CD14-positive monocyte (primary cell): ENCODE measurements around the gene KDM3B. TPM values are rescaled to one million over a fixed set of nuclear protein-coding genes. Genes with fewer than 3 reads are reported as not detected.

Experiments
- DNase-seq, 3 donors: peaks; one replicate each; pipeline ENCODE4 v3.0.0-alpha.2; 2011 to 2022
- H2AFZ ChIP-seq: 2 replicates; pipeline ENCODE4 v1.6.0; 2012; ENCODE audit warnings: mild to moderate bottlenecking, low read depth, low read length, inconsistent platforms; ENCODE audit not compliant: insufficient read depth, poor library complexity, severe bottlenecking
- H3K27ac ChIP-seq, 2 donors: 1 replicate in 1 of 2; 2 replicates in 1 of 2; pipeline ENCODE4 v1.5.1; 2012 to 2013; ENCODE audit warnings: low read length in 2 of 2, control low read depth in 1 of 2, inconsistent platforms in 1 of 2, low read depth in 1 of 2, mild to moderate bottlenecking in 1 of 2
- H3K27me3 ChIP-seq, 2 donors: one replicate each; pipeline versions ENCODE4 v1.6.0 to v1.6.1; 2011 to 2013; ENCODE audit warnings: low read length in 2 of 2; ENCODE audit not compliant: control insufficient read depth in 2 of 2, insufficient read depth in 2 of 2
- H3K36me3 ChIP-seq, 2 donors: replicated peaks in 1 of 2; 1 replicate in 1 of 2; 2 replicates in 1 of 2; pipeline versions ENCODE4 v1.5.1 to v1.6.1; 2012 to 2013; ENCODE audit warnings: low read length in 2 of 2, control low read depth in 1 of 2, inconsistent platforms in 1 of 2, mild to moderate bottlenecking in 1 of 2; ENCODE audit not compliant: insufficient read depth in 2 of 2, control insufficient read depth in 1 of 2
- H3K4me1 ChIP-seq, 2 donors: 1 replicate in 1 of 2; 2 replicates in 1 of 2; pipeline versions ENCODE4 v1.5.1 to v1.6.1; 2012 to 2013; ENCODE audit warnings: low read length in 2 of 2, control low read depth in 1 of 2, inconsistent platforms in 1 of 2, mild to moderate bottlenecking in 1 of 2, moderate library complexity in 1 of 2; ENCODE audit not compliant: insufficient read depth in 2 of 2, control insufficient read depth in 1 of 2
- H3K4me2 ChIP-seq: replicated peaks from 2 replicates; pipeline ENCODE3; 2012; ENCODE audit warnings: low read length, moderate library complexity, mild to moderate bottlenecking; ENCODE audit not compliant: poor library complexity, severe bottlenecking; ENCODE audit errors: extremely low read depth
- H3K4me3 ChIP-seq, 3 experiments: fragments of 200-600 bp in 1 of 3; sonication (generic) in 1 of 3; replicated peaks in 1 of 3; 1 replicate in 2 of 3; 2 replicates in 1 of 3; pipeline ENCODE4 v1.5.1; 2011 to 2013; ENCODE audit warnings: low read length in 3 of 3, mild to moderate bottlenecking in 3 of 3, control low read depth in 2 of 3, low read depth in 2 of 3, inconsistent platforms in 1 of 3, moderate library complexity in 1 of 3
- H3K79me2 ChIP-seq: 2 replicates; pipeline ENCODE4 v1.6.0; 2012; ENCODE audit warnings: mild to moderate bottlenecking, control low read depth, inconsistent platforms, low read length, moderate library complexity; ENCODE audit not compliant: insufficient read depth
- H3K9ac ChIP-seq: 2 replicates; pipeline ENCODE4 v1.6.0; 2017; ENCODE audit warnings: low read length, mild to moderate bottlenecking; ENCODE audit not compliant: insufficient read depth, poor library complexity, severe bottlenecking
- H3K9me3 ChIP-seq, 2 donors: replicated peaks in 1 of 2; 1 replicate in 1 of 2; 2 replicates in 1 of 2; pipeline versions ENCODE4 v1.5.1 to v1.6.1; 2012 to 2013; ENCODE audit warnings: low read length in 2 of 2, control low read depth in 1 of 2; ENCODE audit not compliant: control insufficient read depth in 1 of 2, insufficient read depth in 1 of 2
- H4K20me1 ChIP-seq: 2 replicates; pipeline ENCODE4 v1.6.0; 2012; ENCODE audit warnings: mild to moderate bottlenecking, low read length, control low read depth, moderate library complexity; ENCODE audit not compliant: insufficient read depth
- H3K27ac Mint-ChIP-seq, 7 donors: one replicate each; pipeline ENCODE4 v1.8.0; 2020; ENCODE audit warnings: mild to moderate bottlenecking in 7 of 7, mixed read lengths in 7 of 7, moderate library complexity in 6 of 7, inconsistent platforms in 2 of 7
- H3K27me3 Mint-ChIP-seq, 3 donors: one replicate each; pipeline ENCODE4 v1.8.0; 2021 to 2022; ENCODE audit warnings: low read depth in 3 of 3, mild to moderate bottlenecking in 3 of 3, mixed read lengths in 3 of 3, moderate library complexity in 3 of 3, inconsistent platforms in 1 of 3
- H3K36me3 Mint-ChIP-seq, 2 donors: one replicate each; pipeline ENCODE4 v1.8.0; 2020; ENCODE audit warnings: mixed read lengths in 2 of 2, inconsistent platforms in 1 of 2, mild to moderate bottlenecking in 1 of 2
- H3K4me1 Mint-ChIP-seq: one replicate; pipeline ENCODE4 v1.8.0; 2020; ENCODE audit warnings: mild to moderate bottlenecking, mixed read lengths
- H3K4me3 Mint-ChIP-seq, 2 donors: one replicate each; pipeline ENCODE4 v1.8.0; 2020; ENCODE audit warnings: mild to moderate bottlenecking in 2 of 2, mixed read lengths in 2 of 2, moderate library complexity in 1 of 2
- H3K9me3 Mint-ChIP-seq, 7 donors: one replicate each; pipeline ENCODE4 v1.8.0; 2020 to 2022; ENCODE audit warnings: mixed read lengths in 7 of 7, mild to moderate bottlenecking in 6 of 7, moderate library complexity in 6 of 7, inconsistent platforms in 2 of 7
- WGBS: methylation state at CpG from one replicate; pipeline ENCODE4 v1.1.5; 2013; ENCODE audit warnings: missing lambda C conversion rate; ENCODE audit not compliant: insufficient coverage; 5-methylcytosine and 5-hydroxymethylcytosine counted together
- intact Hi-C, 2 donors: fragments of 100-400 bp; cut with micrococcal nuclease; formaldehyde crosslinking; loops; one replicate each; pipeline versions ENCODE4 v1.15.0 to v1.15.1; 2023
- polyA plus RNA-seq, 3 donors: library from polyadenylated mRNA; depleted of rRNA in 1 of 3; unstranded in 2 of 3; stranded (reverse) in 1 of 3; fragments of 300-500 nt in 2 of 3; fragments of >200 nt in 1 of 3; fragmentation: Illumina TruSeq in 2 of 3; gene quantifications; 1 replicate in 2 of 3; 2 replicates in 1 of 3; pipeline ENCODE4 v1.2.3, GENCODE V29; 2012 to 2021
- TF ChIP-seq, protein P1 (sequence below): fragments of 200-600 bp; IDR thresholded peaks from one replicate; pipeline ENCODE4 v1.8.0; 2022; ENCODE audit warnings: antibody characterized with exemption, mild to moderate bottlenecking

The KDM3B gene
- polyA plus RNA-seq, 3 donors = 11.7 to 52.1 (median 17.4) TPM

- Mint-ChIP-seq H3K4me1 (peaks cover 27% of the 10 kb centered on the region), H3K4me3 (no peak overlapping the region), H3K36me3 (peaks cover 18 to 23% of the 10 kb centered on the region in 2 donors), H3K27ac (peak overlapping the region in 2 of 7 donors; percentile 63 to 82), H3K27me3 (peaks cover 24 to 46% (median 37%) of the 10 kb centered on the region in 3 donors), H3K9me3 (peaks cover 0 to 15% (median 5%) of the 10 kb centered on the region in 7 donors)
- WGBS = 86% methylated on average over 1 of the region's 3 CpGs
- no peaks in the 10 kb centered on the region for H3K36me3 ChIP-seq
- peak in 1 of 3 donors; percentile 41 for DNase-seq
- peaks cover 3 to 29% of the 10 kb centered on the region in 2 donors for H3K27me3 ChIP-seq
- H3K4me3 ChIP-seq = no peak overlapping the region
- no peaks in the 10 kb centered on the region for H3K79me2 ChIP-seq
- no peak overlapping the region for H3K4me2 ChIP-seq
- H3K27ac ChIP-seq = no peak overlapping the region
- H3K9ac ChIP-seq = no peak overlapping the region
- peaks cover 24 to 30% of the 10 kb centered on the region in 2 donors for H3K4me1 ChIP-seq
- peaks cover 23% of the 10 kb centered on the region for H4K20me1 ChIP-seq
- intact Hi-C loops = no loop called here
- H2AFZ ChIP-seq = no peak overlapping the region
- H3K9me3 ChIP-seq = no peaks in the 10 kb centered on the region
- TF ChIP-seq, protein P1, sequence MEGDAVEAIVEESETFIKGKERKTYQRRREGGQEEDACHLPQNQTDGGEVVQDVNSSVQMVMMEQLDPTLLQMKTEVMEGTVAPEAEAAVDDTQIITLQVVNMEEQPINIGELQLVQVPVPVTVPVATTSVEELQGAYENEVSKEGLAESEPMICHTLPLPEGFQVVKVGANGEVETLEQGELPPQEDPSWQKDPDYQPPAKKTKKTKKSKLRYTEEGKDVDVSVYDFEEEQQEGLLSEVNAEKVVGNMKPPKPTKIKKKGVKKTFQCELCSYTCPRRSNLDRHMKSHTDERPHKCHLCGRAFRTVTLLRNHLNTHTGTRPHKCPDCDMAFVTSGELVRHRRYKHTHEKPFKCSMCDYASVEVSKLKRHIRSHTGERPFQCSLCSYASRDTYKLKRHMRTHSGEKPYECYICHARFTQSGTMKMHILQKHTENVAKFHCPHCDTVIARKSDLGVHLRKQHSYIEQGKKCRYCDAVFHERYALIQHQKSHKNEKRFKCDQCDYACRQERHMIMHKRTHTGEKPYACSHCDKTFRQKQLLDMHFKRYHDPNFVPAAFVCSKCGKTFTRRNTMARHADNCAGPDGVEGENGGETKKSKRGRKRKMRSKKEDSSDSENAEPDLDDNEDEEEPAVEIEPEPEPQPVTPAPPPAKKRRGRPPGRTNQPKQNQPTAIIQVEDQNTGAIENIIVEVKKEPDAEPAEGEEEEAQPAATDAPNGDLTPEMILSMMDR = no peak
These were observed 118.0 kb downstream of the KDM3B start for GRCh38 chr5:138470322-138471051.

- Histone ChIP-seq H3K36me3 (no peaks in the 10 kb centered on the region), H3K4me2 (no peak overlapping the region), H3K4me1 (peaks cover 21 to 24% of the 10 kb centered on the region in 2 donors), H3K9me3 (no peaks in the 10 kb centered on the region), H3K79me2 (no peaks in the 10 kb centered on the region), H3K27me3 (peaks cover 2 to 24% of the 10 kb centered on the region in 2 donors), H2AFZ (no peak overlapping the region), H3K4me3 (no peak overlapping the region), H3K9ac (no peak overlapping the region), H3K27ac (no peak overlapping the region), H4K20me1 (peaks cover 20% of the 10 kb centered on the region)
- H3K9me3 Mint-ChIP-seq = peaks cover 0 to 14% (median 5%) of the 10 kb centered on the region in 7 donors
- WGBS = 83% methylated on average over 2 of the region's 2 CpGs
- TF ChIP-seq, protein P1 = no peak
- H3K36me3 Mint-ChIP-seq = peaks cover 18 to 23% of the 10 kb centered on the region in 2 donors
- H3K27me3 Mint-ChIP-seq = peaks cover 25 to 45% (median 33%) of the 10 kb centered on the region in 3 donors
- intact Hi-C loops = no loop called here
- no peak overlapping the region for H3K4me3 Mint-ChIP-seq
- DNase-seq = no peak
- H3K4me1 Mint-ChIP-seq = peaks cover 24% of the 10 kb centered on the region
- H3K27ac Mint-ChIP-seq = no peak overlapping the region
These were observed 118.5 kb downstream of the KDM3B start for GRCh38 chr5:138471052-138471361.
